ENCODE results near the gene CDR2. TPM values are rescaled to one million over a fixed set of nuclear protein-coding genes. Genes with fewer than 3 reads are reported as not detected.

CDR2 gene
- total and polyA plus RNA-seq, 9 of the 15 experiments (the other 6 are each of a cell fraction or from before 2014, with no cell fraction given), result 4.6 to 30.3 (median 19.9) TPM

- TF ChIP-seq ZNF24 (IDR thresholded peaks at IDR 0.05) (no peak), KAT8 (IDR thresholded peaks at IDR 0.05; ENCODE audit: low read depth) (no peak), PHF20 (IDR thresholded peaks at IDR 0.05; ENCODE audit: partially characterized antibody) (no peak), THAP12 (CRISPR knock-in tag; IDR thresholded peaks at IDR 0.05) (no peak), MCM2 (IDR thresholded peaks at IDR 0.05; ENCODE audit: low read depth) (no peak), NFE2L1 (tag; IDR thresholded peaks at IDR 0.05; ENCODE audit: borderline replicate concordance, low read depth) (no peak), FOS (IDR thresholded peaks at IDR 0.05; ENCODE audit: extremely low read depth, insufficient read length) (peak; percentile 36), FUS (optimal IDR thresholded peaks at IDR 0.05; ENCODE audit: low read depth, low read length) (no peak), SMARCE1 (IDR thresholded peaks at IDR 0.05) (peak; percentile 83), E2F6 (IDR thresholded peaks at IDR 0.05; ENCODE audit: borderline replicate concordance in 1 of 2, extremely low read depth in 1 of 2, insufficient read depth in 1 of 2, insufficient read length in 1 of 2, low read depth in 1 of 2, low read length in 1 of 2, poor library complexity in 1 of 2, severe bottlenecking in 1 of 2) (no peak), POLR2A (conservative IDR thresholded peaks at IDR 0.05) (no peak), ZNF551 (CRISPR knock-in tag; IDR thresholded peaks at IDR 0.05) (no peak), KDM2B (CRISPR knock-in tag; IDR thresholded peaks at IDR 0.05) (no peak), ZNF507 (tag; conservative IDR thresholded peaks at IDR 0.05) (no peak), MEF2A (IDR thresholded peaks at IDR 0.05; ENCODE audit: control insufficient read depth, low read depth, low read length) (no peak), KDM1A (IDR thresholded peaks at IDR 0.05) (0 out of 4 replicates have a peak, but pooled peaks of 1 of the 2 experiments have one; percentile 21), SETDB1 (IDR thresholded peaks at IDR 0.05; ENCODE audit: low read length) (no peak), ZBTB2 (IDR thresholded peaks at IDR 0.05) (peak; percentile 19; the same call in 1 of the 2 replicates), DPF2 (IDR thresholded peaks at IDR 0.05) (peak; percentile 81), ZNF311 (CRISPR knock-in tag; IDR thresholded peaks at IDR 0.05) (no peak), ZNF263 (CRISPR knock-in tag; IDR thresholded peaks at IDR 0.05; ENCODE audit: borderline replicate concordance) (no peak), ZNF232 (CRISPR knock-in tag; IDR thresholded peaks at IDR 0.05) (no peak), CTCFL (IDR thresholded peaks at IDR 0.05; ENCODE audit: borderline replicate concordance, insufficient read depth, low read depth, low read length, poor library complexity, severe bottlenecking) (no peak)
Measured at GRCh38 chr16:22353191-22353919, 21.1 kb downstream of the CDR2 start (continued).
